Loucy (cell line): Measurements from ENCODE around the gene GRID2.

ENCODE experiments used
- EZH2phosphoT487 ChIP-seq: fragments of 200-600 bp; IDR thresholded peaks from 2 replicates; pipeline ENCODE4 v1.6.1; 2018; ENCODE audit warnings: antibody characterized with exemption, mild to moderate bottlenecking, moderate library complexity, borderline replicate concordance
- TF ChIP-seq, protein P1 (sequence below): fragments of 200-600 bp; sonication (generic); conservative IDR thresholded peaks from 2 replicates; pipeline ENCODE4 v1.5.1; 2014; ENCODE audit warnings: mild to moderate bottlenecking, antibody characterized with exemption, low read length

DNA sequence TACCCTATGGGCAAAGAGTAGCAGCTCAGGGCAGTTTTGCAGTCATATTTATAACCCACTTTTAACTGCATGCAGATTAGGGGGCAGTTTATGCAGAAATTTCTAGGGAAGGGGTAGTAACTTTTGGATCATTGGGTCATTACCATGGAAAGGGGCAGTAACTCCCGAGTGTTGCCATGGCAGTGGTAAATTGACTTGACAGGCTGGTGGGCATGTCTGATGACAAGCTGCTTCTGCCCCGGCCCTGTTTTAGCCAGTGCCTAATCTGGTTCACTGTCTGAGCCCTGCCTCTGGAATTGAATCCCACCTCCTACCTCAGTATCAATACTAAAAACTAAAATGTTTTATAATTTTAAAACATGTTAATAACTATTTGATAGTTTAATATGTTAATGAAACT, 1162.7 kb downstream of the GRID2 start:
- TF ChIP-seq, protein P1, sequence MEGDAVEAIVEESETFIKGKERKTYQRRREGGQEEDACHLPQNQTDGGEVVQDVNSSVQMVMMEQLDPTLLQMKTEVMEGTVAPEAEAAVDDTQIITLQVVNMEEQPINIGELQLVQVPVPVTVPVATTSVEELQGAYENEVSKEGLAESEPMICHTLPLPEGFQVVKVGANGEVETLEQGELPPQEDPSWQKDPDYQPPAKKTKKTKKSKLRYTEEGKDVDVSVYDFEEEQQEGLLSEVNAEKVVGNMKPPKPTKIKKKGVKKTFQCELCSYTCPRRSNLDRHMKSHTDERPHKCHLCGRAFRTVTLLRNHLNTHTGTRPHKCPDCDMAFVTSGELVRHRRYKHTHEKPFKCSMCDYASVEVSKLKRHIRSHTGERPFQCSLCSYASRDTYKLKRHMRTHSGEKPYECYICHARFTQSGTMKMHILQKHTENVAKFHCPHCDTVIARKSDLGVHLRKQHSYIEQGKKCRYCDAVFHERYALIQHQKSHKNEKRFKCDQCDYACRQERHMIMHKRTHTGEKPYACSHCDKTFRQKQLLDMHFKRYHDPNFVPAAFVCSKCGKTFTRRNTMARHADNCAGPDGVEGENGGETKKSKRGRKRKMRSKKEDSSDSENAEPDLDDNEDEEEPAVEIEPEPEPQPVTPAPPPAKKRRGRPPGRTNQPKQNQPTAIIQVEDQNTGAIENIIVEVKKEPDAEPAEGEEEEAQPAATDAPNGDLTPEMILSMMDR, result no peak
- no peak for TF ChIP-seq EZH2phosphoT487
